ENCODE data around the gene TUBB. TPM values are rescaled to one million over a fixed set of nuclear protein-coding genes. Genes with fewer than 3 reads are reported as not detected.
A peak's percentile ranks its signal among the peaks of the same experiment; 100 is the strongest.

Gene TUBB
- total and polyA plus RNA-seq, 9 of the 15 experiments (the other 6 are each of a cell fraction or from before 2014, with no cell fraction given): 971 to 2,870 (median 1,478) TPM

DNA sequence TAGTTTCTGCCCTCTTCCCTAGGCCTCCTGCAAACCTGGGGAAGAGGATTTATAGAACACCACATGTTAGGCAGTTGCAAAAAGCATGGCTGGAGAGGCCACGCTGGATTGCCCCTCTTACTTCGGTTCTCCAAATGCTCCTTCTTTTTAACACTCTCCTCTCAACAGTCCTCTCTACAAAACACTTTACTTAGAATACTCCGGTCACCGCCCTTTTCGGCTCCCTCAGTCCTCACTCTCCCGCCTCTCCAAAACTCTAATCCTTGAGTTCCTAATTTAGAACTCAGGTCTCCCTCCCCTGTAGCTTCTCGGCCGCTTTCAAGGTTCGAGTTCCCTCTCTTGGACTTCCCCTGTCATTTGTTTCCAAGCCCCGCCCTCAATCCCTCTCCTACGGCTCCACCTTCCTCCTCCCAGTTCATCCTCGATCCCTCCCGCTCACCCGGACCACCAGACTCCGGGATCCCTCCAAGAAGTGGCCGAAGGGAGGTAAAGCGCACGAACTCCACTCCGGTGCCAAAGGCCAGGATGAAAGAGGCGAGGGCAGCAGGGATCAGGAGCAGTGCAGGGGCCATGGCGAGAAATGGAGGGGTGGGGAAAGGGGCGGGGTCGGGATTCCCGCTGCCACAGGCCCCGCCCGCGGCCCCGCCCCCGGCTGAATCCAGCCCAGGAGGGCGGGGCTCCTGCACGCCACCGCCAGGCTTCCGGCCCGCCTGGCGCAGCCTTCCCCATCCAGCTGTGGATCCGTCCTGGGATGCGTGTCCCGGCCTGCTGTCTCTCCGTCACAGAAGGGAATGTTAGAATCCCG is 29.5 kb upstream of the TUBB start, which contains the start of gene NRM (continued):
- TF ChIP-seq SOX6 (IDR thresholded peaks at IDR 0.05) (no peak), KDM5B (IDR thresholded peaks at IDR 0.05; ENCODE audit: insufficient replicate concordance, low read depth, low read length) (no peak), NUFIP1 (IDR thresholded peaks at IDR 0.05; ENCODE audit: partially characterized antibody) (no peak), CREM (IDR thresholded peaks at IDR 0.05; ENCODE audit: low read depth) (0 out of 2 replicates have a peak, but pooled peaks have one; percentile 50), HDAC8 (tag; IDR thresholded peaks at IDR 0.05) (no peak), CGGBP1 (CRISPR knock-in tag; IDR thresholded peaks at IDR 0.05) (no peak), ZNF408 (CRISPR knock-in tag; IDR thresholded peaks at IDR 0.05; ENCODE audit: low read depth) (no peak), PBX2 (CRISPR knock-in tag; IDR thresholded peaks at IDR 0.05; ENCODE audit: low read depth) (no peak), PBX2 (tag; conservative IDR thresholded peaks at IDR 0.05; ENCODE audit: low read depth) (0 out of 2 replicates have a peak, but pooled peaks have one; percentile 24), PPARD (CRISPR knock-in tag; IDR thresholded peaks at IDR 0.05) (no peak), MCM3 (IDR thresholded peaks at IDR 0.05) (no peak), IRF9 (tag; IDR thresholded peaks at IDR 0.05) (no peak), MEF2A (IDR thresholded peaks at IDR 0.05; ENCODE audit: control insufficient read depth, low read depth, low read length) (peak; percentile 58; the same call in 1 of the 2 replicates), MTA1 (IDR thresholded peaks at IDR 0.05; ENCODE audit: borderline replicate concordance) (no peak; the same call in 1 of the 2 replicates), EP400 (IDR thresholded peaks at IDR 0.05) (no peak), POU5F1 (IDR thresholded peaks at IDR 0.05; ENCODE audit: borderline replicate concordance, low read depth, low read length, partially characterized antibody) (no peak), ZNF644 (tag; IDR thresholded peaks at IDR 0.05; ENCODE audit: low read depth) (no peak), ZNF76 (CRISPR knock-in tag; IDR thresholded peaks at IDR 0.05; ENCODE audit: borderline replicate concordance) (no peak), SMARCC2 (IDR thresholded peaks at IDR 0.05; ENCODE audit: low read depth) (no peak), ZNF133 (CRISPR knock-in tag; IDR thresholded peaks at IDR 0.05) (no peak), ZNF41 (CRISPR knock-in tag; conservative IDR thresholded peaks at IDR 0.05) (no peak), ZBTB43 (CRISPR knock-in tag; IDR thresholded peaks at IDR 0.05) (no peak), SIN3A (IDR thresholded peaks at IDR 0.05; ENCODE audit: borderline replicate concordance in 2 of 2, control insufficient read depth in 1 of 2, low read depth in 2 of 2, low read length in 2 of 2) (peak; percentile 73 to 81; a peak in 2 of 4 replicates), SRSF7 (optimal IDR thresholded peaks at IDR 0.05; ENCODE audit: low read depth, low read length) (no peak)

Measured in K562 (cell line).